Fibroblast of the aortic adventitia (primary cell): ENCODE data around the gene PCDH8. TPM values are rescaled to one million over a fixed set of nuclear protein-coding genes. Genes with fewer than 3 reads are reported as not detected.
"Not testable (repeated sequence)": the region's sequence is repeated elsewhere in the genome, so short reads cannot be mapped to it uniquely, and the experiment has no call there.

Experiments used
- DNase-seq: peaks from one replicate; pipeline ENCODE4 v3.0.0-alpha.2; 2010; ENCODE audit warnings: low read depth
- H3K4me3 ChIP-seq: 2 replicates; pipeline ENCODE4 v1.5.1; 2011; ENCODE audit warnings: low read depth, mild to moderate bottlenecking, control low read depth, low read length, moderate library complexity
- total RNA-seq: library from RNA; depleted of rRNA; stranded (reverse); fragments of >200 nt; gene quantifications from 2 replicates; pipeline ENCODE4 v1.2.3, GENCODE V29; 2012; ENCODE audit warnings: low replicate concordance
- TF ChIP-seq, protein P1 (sequence below): IDR thresholded peaks from 2 replicates; pipeline ENCODE4 v1.5.1; 2011; ENCODE audit warnings: mild to moderate bottlenecking, low read length, control low read depth, inconsistent platforms; ENCODE audit not compliant: insufficient read depth

PCDH8 gene
- total RNA-seq, 1 donor, result not detected

DNA sequence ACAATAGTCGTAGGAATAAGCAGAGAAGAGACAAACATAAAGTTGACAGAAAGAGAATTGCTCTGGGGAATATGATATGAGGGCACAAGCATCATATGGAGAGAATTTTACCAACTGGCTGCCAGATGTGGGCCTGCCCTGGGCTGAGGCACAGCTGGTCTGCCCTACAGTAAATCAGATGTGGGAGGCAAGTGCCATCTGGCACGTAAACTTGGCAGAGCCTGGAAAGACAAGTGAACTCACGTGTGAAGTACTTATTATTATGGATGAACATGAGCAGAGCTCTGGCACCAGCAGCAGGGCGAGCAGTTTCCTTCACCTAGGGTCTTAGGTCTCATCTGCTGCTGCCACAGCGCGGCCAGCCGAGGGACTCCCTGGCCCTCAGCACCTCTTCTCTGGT, 20.6 kb downstream of the PCDH8 start:
- no peak for DNase-seq

DNA sequence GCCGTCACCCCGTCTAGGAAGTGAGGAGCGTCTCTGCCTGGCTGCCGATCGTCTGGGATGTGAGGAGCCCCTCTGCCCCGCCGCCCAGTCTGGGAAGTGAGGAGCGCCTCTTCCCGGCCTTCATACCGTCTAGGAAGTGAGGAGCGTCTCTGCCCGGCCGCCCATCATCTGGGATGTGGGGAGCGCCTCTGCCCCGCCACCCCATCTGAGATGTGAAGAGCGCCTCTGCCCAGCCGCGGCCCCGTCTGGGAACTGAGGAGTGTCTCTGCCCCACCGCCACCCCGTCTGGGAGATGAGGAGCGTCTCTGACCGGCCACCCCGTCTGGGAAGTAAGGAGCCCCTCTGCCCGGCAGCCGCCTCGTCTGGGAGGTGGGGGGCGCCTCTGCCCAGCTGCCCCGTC, 30.6 kb downstream of the PCDH8 start:
- DNase-seq, H3K4me3 ChIP-seq: not testable (repeated sequence)

More for the DNA sequence above, 20.6 kb downstream of the PCDH8 start:
- H3K4me3 ChIP-seq, result no peak overlapping the region
- TF ChIP-seq, protein P1, sequence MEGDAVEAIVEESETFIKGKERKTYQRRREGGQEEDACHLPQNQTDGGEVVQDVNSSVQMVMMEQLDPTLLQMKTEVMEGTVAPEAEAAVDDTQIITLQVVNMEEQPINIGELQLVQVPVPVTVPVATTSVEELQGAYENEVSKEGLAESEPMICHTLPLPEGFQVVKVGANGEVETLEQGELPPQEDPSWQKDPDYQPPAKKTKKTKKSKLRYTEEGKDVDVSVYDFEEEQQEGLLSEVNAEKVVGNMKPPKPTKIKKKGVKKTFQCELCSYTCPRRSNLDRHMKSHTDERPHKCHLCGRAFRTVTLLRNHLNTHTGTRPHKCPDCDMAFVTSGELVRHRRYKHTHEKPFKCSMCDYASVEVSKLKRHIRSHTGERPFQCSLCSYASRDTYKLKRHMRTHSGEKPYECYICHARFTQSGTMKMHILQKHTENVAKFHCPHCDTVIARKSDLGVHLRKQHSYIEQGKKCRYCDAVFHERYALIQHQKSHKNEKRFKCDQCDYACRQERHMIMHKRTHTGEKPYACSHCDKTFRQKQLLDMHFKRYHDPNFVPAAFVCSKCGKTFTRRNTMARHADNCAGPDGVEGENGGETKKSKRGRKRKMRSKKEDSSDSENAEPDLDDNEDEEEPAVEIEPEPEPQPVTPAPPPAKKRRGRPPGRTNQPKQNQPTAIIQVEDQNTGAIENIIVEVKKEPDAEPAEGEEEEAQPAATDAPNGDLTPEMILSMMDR, result no peak

DNA sequence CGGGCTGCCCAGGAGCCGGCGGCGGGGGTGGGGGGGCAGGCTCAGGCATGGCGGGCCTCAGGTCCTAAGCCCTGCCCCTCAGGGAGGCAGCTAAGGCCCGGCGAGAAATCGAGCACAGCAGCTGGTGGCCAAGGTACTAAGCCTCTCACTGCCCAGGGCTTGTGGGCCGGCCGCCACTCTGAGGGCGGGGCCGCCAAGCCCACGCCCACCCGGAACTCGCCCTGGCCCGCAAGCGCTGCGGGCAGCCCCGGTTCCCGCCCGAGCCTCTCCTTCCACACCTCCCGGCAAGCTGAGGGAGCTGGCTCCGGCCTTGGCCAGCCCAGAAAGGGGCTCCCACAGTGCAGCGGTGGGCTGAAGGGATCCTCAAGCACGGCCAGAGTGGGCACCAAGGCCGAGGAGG, 33.1 kb downstream of the PCDH8 start:
- no peak for DNase-seq
- H3K4me3 ChIP-seq, result no peak overlapping the region
- TF ChIP-seq, protein P1, result no peak

DNA sequence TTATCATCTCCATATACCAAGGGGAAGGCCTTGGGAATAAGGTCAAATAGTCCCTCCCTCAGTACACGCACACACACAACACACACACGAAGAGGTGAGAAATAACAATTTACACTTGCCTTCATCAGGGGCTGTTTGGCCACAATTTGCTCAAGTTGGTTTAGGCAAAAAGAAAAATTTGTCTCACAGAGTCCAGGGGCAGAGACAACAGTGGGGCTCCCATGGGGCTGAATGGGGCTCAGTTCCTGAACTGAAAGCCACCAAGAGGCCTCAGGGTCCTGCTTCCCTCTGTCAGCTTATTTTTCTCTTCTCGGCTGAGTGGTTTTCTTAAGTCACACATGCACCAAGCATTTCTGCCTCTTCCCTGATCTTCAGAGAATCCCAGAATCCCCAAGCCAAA, 35.5 kb downstream of the PCDH8 start:
- H3K4me3 ChIP-seq, result no peak overlapping the region
- TF ChIP-seq, protein P1, result no peak
- no peak for DNase-seq

DNA sequence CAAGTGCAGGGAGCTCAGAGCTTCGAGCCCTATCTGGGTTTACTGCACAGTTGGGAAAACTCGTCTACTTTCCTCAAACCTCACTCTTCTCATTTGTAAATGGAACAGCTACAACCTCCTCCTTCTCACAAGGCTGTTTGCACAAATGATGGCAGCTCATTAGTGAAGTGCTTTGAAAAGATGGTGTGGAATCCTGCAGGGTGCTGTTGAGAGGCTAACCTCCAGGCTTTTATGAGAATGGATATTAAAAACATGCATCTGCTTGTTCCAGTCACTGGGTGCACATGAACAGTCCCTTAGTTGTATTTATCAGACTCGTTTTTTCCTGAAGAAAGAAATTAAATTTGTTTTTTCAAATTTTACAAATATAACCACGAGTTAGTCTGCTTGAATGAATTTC, 36.6 kb downstream of the PCDH8 start:
- TF ChIP-seq, protein P1, result no peak
- no peak for DNase-seq

DNA sequence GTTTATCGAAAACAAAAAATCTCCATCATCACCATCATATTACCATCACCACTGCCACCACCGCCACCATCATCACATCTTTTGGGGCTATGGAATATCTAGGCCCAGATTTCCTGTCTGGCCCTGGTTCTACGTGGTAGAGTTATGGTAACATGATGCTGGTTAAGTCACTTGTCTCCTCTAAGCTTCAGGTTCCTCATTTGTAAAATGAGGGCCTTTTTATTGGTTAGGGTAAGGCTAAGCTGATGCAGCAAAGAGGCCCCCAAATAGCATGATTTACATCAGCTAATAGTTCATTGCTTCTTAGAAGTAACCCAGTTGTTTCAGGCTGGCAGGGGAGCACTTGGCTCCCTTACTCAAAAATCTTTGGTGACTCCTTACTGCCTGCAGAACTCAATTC, 37.9 kb downstream of the PCDH8 start:
- DNase-seq, result no peak
- no peak overlapping the region for H3K4me3 ChIP-seq
- TF ChIP-seq, protein P1, result no peak

More for the DNA sequence above, 36.6 kb downstream of the PCDH8 start:
- H3K4me3 ChIP-seq, result no peak overlapping the region

DNA sequence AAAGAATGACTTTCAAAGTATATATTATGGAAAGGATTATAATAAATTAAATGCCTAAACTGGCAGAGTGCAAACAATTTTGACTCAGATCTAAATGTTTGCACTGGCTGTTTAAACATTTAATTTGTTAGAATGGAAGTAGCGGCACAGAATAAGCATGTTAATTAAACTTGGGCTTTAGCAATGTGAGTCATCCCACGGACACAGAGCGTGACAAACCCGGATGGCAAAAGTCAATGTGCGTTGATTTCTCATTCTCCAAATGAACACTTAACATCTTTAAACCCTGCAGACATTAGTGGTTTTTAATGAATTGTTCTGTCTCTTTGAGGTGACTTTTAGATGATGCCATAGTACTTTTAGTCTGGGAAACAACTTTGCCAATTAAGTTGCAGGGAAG, 38.4 kb downstream of the PCDH8 start:
- no peak for DNase-seq
- H3K4me3 ChIP-seq, result no peak overlapping the region
- TF ChIP-seq, protein P1, result no peak
